Spleen (tissue), 11 donors: ENCODE data around the gene MYT1. TPM values are rescaled to one million over a fixed set of nuclear protein-coding genes. Genes with fewer than 3 reads are reported as not detected.
A peak's percentile ranks its signal among the peaks of the same experiment; 100 is the strongest.

Experiments used
- DNase-seq: peaks from one replicate; pipeline ENCODE4 v3.0.0-alpha.2; 2020
- H3K27ac ChIP-seq, 8 donors: fragments of 200-600 bp; sonication (generic) in 7 of 8; 1 replicate in 4 of 8; 2 replicates in 4 of 8; pipeline versions ENCODE4 v1.5.0 to v1.8.0; 2016 to 2021; ENCODE audit warnings: inconsistent platforms in 4 of 8, mild to moderate bottlenecking in 4 of 8, moderate library complexity in 1 of 8
- H3K27me3 ChIP-seq, 7 donors: fragments of 200-600 bp; sonication (generic) in 6 of 7; replicated peaks in 1 of 7; 1 replicate in 4 of 7; 2 replicates in 3 of 7; pipeline versions ENCODE4 v1.5.0 to v1.8.0; 2016 to 2021; ENCODE audit warnings: inconsistent platforms in 3 of 7, mild to moderate bottlenecking in 1 of 7
- H3K36me3 ChIP-seq, 6 donors: fragments of 200-600 bp; sonication (generic) in 5 of 6; 1 replicate in 4 of 6; 2 replicates in 2 of 6; pipeline versions ENCODE4 v1.5.0 to v1.8.0; 2016 to 2021; ENCODE audit warnings: inconsistent platforms in 2 of 6
- H3K4me1 ChIP-seq, 6 donors: fragments of 200-600 bp; sonication (generic) in 5 of 6; 1 replicate in 3 of 6; 2 replicates in 3 of 6; pipeline versions ENCODE4 v1.5.0 to v1.8.0; 2016 to 2021; ENCODE audit warnings: inconsistent platforms in 3 of 6
- H3K4me3 ChIP-seq, 8 donors: fragments of 200-600 bp; sonication (generic) in 7 of 8; 1 replicate in 4 of 8; 2 replicates in 4 of 8; pipeline versions ENCODE4 v1.5.0 to v1.8.0; 2016 to 2021; ENCODE audit warnings: inconsistent platforms in 4 of 8, mild to moderate bottlenecking in 4 of 8, moderate library complexity in 2 of 8
- H3K9me3 ChIP-seq, 8 donors: fragments of 200-600 bp; sonication (generic) in 7 of 8; 1 replicate in 4 of 8; 2 replicates in 4 of 8; pipeline versions ENCODE4 v1.5.0 to v1.8.0; 2016 to 2021; ENCODE audit warnings: inconsistent platforms in 4 of 8
- CTCF ChIP-seq, 11 experiments: fragments of 200-600 bp in 7 of 11; fragments of 450-650 bp in 4 of 11; sonication (generic) in 4 of 11; IDR thresholded peaks in 8 of 11; conservative IDR thresholded peaks in 3 of 11; 1 replicate in 7 of 11; 2 replicates in 4 of 11; pipeline versions ENCODE4 v1.4.0 to v1.8.0; 2016 to 2021; ENCODE audit warnings: antibody characterized with exemption in 11 of 11, inconsistent platforms in 4 of 11, mild to moderate bottlenecking in 1 of 11
- POLR2A ChIP-seq, 3 donors: fragments of 450-650 bp; IDR thresholded peaks; one replicate each; pipeline ENCODE4 v1.5.1; 2017; ENCODE audit warnings: antibody characterized with exemption in 3 of 3, mild to moderate bottlenecking in 1 of 3
- POLR2AphosphoS5 ChIP-seq, 3 donors: sonication (generic); formaldehyde crosslinking; IDR thresholded peaks; one replicate each; pipeline ENCODE4 v1.5.1; 2017; ENCODE audit warnings: antibody characterized with exemption in 3 of 3
- WGBS, 5 donors: extraction: QIAGEN DNeasy Blood & Tissue Kit in 3 of 5; methylation state at CpG; one replicate each; pipeline versions ENCODE4 v1.1.5 to v1.1.7; 2013 to 2018; 5-methylcytosine and 5-hydroxymethylcytosine counted together
- intact Hi-C: fragments of 100-400 bp; cut with DNase I; formaldehyde crosslinking; loops from one replicate; pipeline ENCODE4 v1.15.0; 2023; ENCODE audit warnings: low total_unique reads
- polyA plus RNA-seq, 3 donors: library from polyadenylated mRNA; stranded (reverse); fragments of 200-250 nt; gene quantifications; one replicate each; pipeline ENCODE4 v1.2.1, GENCODE V29; 2013
- total RNA-seq, 7 donors: library from RNA; depleted of rRNA in 3 of 7; stranded (reverse); fragments of >200 nt in 3 of 7; fragmentation: NEBNext Ultra II Directional in 4 of 7; extraction: Animal tissue kit (Norgen Biotek cat#: 25700) in 4 of 7; gene quantifications; one replicate each; pipeline versions ENCODE4 v1.1.0 to v1.2.1, GENCODE V29; 2016 to 2021
- donor health status: healthy with polysubstance abuse.
- donor health status: DM: no; HTN: no; CAD: no; lungs with moderate emphysema.
- donor health status: DM: no; HTN: no; CAD: no.
- donor health status: Bipolar disorder and iron deficiency.
- donor health status: healthy.
- donor health status: DM: no; HTN: no; CAD: no.
- donor health status: DM: yes; HTN: yes; CAD: no.

Gene MYT1
- total and polyA plus RNA-seq, 10 donors = 0.08 to 2.2 (median 0.60) TPM; not detected in 3

- H3K27ac ChIP-seq = no peak overlapping the region
These were observed 13.3 kb upstream of the MYT1 start for GRCh38 chr20:64150756-64151632.

DNA sequence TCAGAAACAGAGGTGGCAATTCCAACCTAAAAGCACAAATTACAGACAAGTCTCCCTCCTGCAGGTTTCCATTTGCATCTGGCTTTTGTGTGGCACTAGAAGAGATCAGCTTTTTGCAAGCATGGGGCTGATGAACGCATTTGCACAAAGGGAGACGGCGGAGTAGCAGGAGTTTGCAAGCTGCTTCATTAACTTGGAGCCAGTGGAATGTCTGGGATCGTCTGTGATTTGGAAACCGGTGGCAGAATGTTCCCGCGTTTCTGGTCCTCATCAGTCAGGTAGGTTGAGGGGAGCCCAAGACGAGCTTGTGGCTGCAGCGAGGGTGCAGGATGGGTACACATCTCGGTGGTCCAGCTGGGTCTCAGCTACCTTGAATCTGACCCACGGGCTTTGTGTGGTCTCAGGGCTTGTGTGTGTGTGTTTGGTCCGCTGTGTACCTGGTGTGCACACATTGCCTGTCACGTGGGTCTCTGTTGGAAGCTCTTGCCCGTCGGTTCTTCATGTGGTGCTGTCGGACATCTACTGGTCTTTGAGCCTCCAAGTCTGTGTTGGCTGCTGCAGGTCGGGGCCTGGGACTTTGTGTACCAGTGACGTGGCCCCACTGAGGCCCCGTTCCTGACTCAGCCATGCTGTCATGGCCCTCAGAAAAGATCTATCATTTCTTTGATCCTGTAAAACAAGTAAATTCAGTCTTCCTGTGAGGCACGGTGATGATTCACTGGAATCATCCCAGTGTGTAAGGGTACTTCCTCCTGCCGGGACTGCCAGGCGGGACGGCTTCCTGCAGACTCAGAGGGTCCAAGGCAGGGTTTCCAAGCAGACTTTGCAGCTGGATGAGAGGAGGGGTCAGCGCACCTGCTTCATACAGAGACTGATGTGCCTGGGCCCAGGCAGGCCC is 12.4 kb upstream of the MYT1 start:
- Histone ChIP-seq H3K27ac (no peak overlapping the region), H3K4me3 (no peak overlapping the region), H3K36me3 (no peaks in the 10 kb centered on the region), H3K4me1 (peaks cover 0 to 18% (median 7%) of the 10 kb centered on the region in 6 donors), H3K9me3 (no peaks in the 10 kb centered on the region), H3K27me3 (peaks cover 0 to 15% (median 0%) of the 10 kb centered on the region in 7 donors)
- TF ChIP-seq POLR2A (IDR thresholded peaks at IDR 0.05) (no peak), POLR2AphosphoS5 (IDR thresholded peaks at IDR 0.05) (no peak), CTCF (IDR thresholded peaks at IDR 0.05 in 8 of 11, conservative IDR thresholded peaks at IDR 0.05 in 3 of 11) (no peak)
- intact Hi-C loops = no loop called here
- DNase-seq = peak; percentile 40
- WGBS, 5 donors = 65 to 84% (median 77%) methylated on average over 24 of the region's 24 CpGs

More at GRCh38 chr20:64150756-64151632, 13.3 kb upstream of the MYT1 start:
- 78 to 86% (median 80%) methylated on average over 13 of the region's 13 CpGs for WGBS, 5 donors
- Histone ChIP-seq H3K27me3 (peaks cover 0 to 23% (median 0%) of the 10 kb centered on the region in 7 donors), H3K36me3 (no peaks in the 10 kb centered on the region), H3K4me3 (no peak overlapping the region), H3K9me3 (peaks cover 0 to 3% (median 0%) of the 10 kb centered on the region in 8 donors), H3K4me1 (peaks cover 0 to 9% (median 3%) of the 10 kb centered on the region in 6 donors)
- DNase-seq = peak; percentile 47
- TF ChIP-seq CTCF (IDR thresholded peaks at IDR 0.05 in 8 of 11, conservative IDR thresholded peaks at IDR 0.05 in 3 of 11) (no peak), POLR2A (IDR thresholded peaks at IDR 0.05) (no peak), POLR2AphosphoS5 (IDR thresholded peaks at IDR 0.05) (no peak)
- intact Hi-C loops = no loop called here

DNA sequence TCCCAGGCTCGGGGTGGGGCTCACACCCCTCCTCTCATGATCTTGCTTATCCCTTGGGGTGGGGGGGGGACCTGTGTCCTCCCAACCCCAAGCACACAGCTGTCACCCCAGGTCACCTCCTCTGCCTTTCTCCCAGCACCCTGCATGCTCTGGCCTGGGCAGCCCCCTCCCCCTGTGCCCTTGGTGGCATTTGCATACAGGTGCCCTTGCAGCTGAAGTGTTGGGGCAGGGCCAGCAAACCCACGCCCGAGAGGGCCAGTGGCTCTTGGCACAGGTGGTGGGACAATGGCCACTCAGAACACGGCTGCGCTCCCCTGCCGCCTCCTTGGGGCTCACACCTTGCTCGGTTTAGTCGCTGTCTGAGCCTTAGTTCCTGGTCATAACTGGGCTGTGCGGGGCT is 11.3 kb upstream of the MYT1 start:
- TF ChIP-seq POLR2A (IDR thresholded peaks at IDR 0.05) (no peak), POLR2AphosphoS5 (IDR thresholded peaks at IDR 0.05) (no peak), CTCF (IDR thresholded peaks at IDR 0.05 in 8 of 11, conservative IDR thresholded peaks at IDR 0.05 in 3 of 11) (no peak)
- WGBS, 5 donors = 79 to 93% (median 86%) methylated on average over 8 to 9 of the region's 9 CpGs
- H3K27ac ChIP-seq = no peak overlapping the region
- no peak overlapping the region for H3K4me3 ChIP-seq
- DNase-seq = peak; percentile 73
- H3K4me1 ChIP-seq = peaks cover 0 to 22% (median 7%) of the 10 kb centered on the region in 6 donors
- no peaks in the 10 kb centered on the region for H3K36me3 ChIP-seq
- intact Hi-C loops = no loop called here
- H3K27me3 ChIP-seq = peaks cover 0 to 9% (median 0%) of the 10 kb centered on the region in 7 donors
- no peaks in the 10 kb centered on the region for H3K9me3 ChIP-seq
